DND-41 (cell line): ENCODE results near the gene PDE4B.

ENCODE experiments used
- ATAC-seq: fragments of 200-7000 bp; cut with Tn5 transposase; 3 replicates; pipeline ENCODE4 v1.9.1; 2021; ENCODE audit warnings: low read depth; ENCODE audit not compliant: insufficient read depth
- DNase-seq: peaks from one replicate; pipeline ENCODE4 v3.0.0-alpha.2; 2020
- H2AFZ ChIP-seq: 2 replicates; pipeline ENCODE4 v1.6.0; 2012; ENCODE audit warnings: low read depth, low read length
- H3K27ac ChIP-seq: 2 replicates; pipeline ENCODE4 v1.5.1; 2012; ENCODE audit warnings: low read length, inconsistent platforms
- H3K27me3 ChIP-seq: fragments of 200-600 bp; sonication (generic); 2 replicates; pipeline ENCODE4 v1.6.0; 2012; ENCODE audit warnings: low read length, mild to moderate bottlenecking, inconsistent platforms; ENCODE audit not compliant: insufficient read depth, poor library complexity
- H3K36me3 ChIP-seq: 2 replicates; pipeline ENCODE4 v1.5.1; 2012; ENCODE audit warnings: low read length, inconsistent platforms; ENCODE audit not compliant: insufficient read depth
- H3K4me1 ChIP-seq: 2 replicates; pipeline ENCODE4 v1.5.1; 2012; ENCODE audit warnings: mild to moderate bottlenecking, low read length; ENCODE audit not compliant: insufficient read depth
- H3K4me2 ChIP-seq: 2 replicates; pipeline ENCODE4 v1.6.0; 2012; ENCODE audit warnings: mild to moderate bottlenecking, moderate library complexity, low read length, inconsistent platforms; ENCODE audit not compliant: insufficient read depth
- H3K4me3 ChIP-seq, 2 experiments: fragments of 200-600 bp in 1 of 2; shearing (Covaris generic) in 1 of 2; 2 replicates each; pipeline ENCODE4 v1.5.1; 2012 to 2016; ENCODE audit warnings: inconsistent platforms in 2 of 2, low read length in 2 of 2, mild to moderate bottlenecking in 2 of 2, low read depth in 1 of 2, moderate library complexity in 1 of 2
- H3K79me2 ChIP-seq: 2 replicates; pipeline ENCODE4 v1.6.0; 2012; ENCODE audit warnings: low read length, inconsistent platforms; ENCODE audit not compliant: insufficient read depth
- H3K9ac ChIP-seq: 2 replicates; pipeline ENCODE4 v1.6.0; 2012; ENCODE audit warnings: low read depth, mild to moderate bottlenecking, inconsistent platforms, low read length, moderate library complexity
- H3K9me3 ChIP-seq: 2 replicates; pipeline ENCODE4 v1.5.1; 2012; ENCODE audit warnings: low read length, moderate library complexity, mild to moderate bottlenecking, inconsistent platforms; ENCODE audit not compliant: insufficient read depth, severe bottlenecking
- H4K20me1 ChIP-seq: 2 replicates; pipeline ENCODE4 v1.6.0; 2012; ENCODE audit warnings: low read length; ENCODE audit not compliant: insufficient read depth
- EZH2 ChIP-seq: IDR thresholded peaks from 3 replicates; pipeline ENCODE4 v1.6.1; 2012; ENCODE audit warnings: borderline replicate concordance, low read depth, mild to moderate bottlenecking, moderate library complexity, low read length, inconsistent platforms; ENCODE audit not compliant: severe bottlenecking
- TF ChIP-seq, protein P1 (sequence below): IDR thresholded peaks from 2 replicates; pipeline ENCODE4 v1.5.1; 2012; ENCODE audit warnings: borderline replicate concordance, low read length, moderate library complexity, mild to moderate bottlenecking; ENCODE audit not compliant: poor library complexity, severe bottlenecking; ENCODE audit errors: extremely low read depth

The PDE4B gene

DNA sequence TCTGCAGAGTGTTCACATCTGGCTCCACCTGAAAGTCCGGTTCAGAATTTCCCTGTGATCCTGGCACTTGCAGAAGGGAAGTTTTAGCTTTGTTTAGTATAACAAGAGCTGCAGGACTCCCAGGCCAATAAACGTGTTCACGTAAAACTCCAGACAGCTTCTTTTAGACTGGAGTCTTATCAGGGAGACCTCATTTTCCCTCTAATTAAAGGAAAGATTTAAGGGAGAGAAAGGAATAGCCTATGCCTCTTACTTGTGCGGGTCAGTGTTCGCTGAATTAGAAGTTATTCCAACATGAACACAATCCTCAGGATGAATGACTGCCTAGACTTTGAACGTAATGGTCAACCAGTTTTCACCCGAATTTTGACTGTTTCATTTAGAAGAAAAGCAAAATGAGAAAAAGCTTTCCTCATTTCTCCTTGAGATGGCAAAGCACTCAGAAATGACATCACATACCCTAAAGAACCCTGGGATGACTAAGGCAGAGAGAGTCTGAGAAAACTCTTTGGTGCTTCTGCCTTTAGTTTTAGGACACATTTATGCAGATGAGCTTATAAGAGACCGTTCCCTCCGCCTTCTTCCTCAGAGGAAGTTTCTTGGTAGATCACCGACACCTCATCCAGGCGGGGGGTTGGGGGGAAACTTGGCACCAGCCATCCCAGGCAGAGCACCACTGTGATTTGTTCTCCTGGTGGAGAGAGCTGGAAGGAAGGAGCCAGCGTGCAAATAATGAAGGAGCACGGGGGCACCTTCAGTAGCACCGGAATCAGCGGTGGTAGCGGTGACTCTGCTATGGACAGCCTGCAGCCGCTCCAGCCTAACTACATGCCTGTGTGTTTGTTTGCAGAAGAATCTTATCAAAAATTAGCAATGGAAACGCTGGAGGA is 539.2 kb downstream of the PDE4B start:
- H3K4me2 ChIP-seq, result no peak overlapping the region
- H2AFZ ChIP-seq, result no peak overlapping the region
- ATAC-seq (no peak), DNase-seq (no peak)
- TF ChIP-seq, protein P1, sequence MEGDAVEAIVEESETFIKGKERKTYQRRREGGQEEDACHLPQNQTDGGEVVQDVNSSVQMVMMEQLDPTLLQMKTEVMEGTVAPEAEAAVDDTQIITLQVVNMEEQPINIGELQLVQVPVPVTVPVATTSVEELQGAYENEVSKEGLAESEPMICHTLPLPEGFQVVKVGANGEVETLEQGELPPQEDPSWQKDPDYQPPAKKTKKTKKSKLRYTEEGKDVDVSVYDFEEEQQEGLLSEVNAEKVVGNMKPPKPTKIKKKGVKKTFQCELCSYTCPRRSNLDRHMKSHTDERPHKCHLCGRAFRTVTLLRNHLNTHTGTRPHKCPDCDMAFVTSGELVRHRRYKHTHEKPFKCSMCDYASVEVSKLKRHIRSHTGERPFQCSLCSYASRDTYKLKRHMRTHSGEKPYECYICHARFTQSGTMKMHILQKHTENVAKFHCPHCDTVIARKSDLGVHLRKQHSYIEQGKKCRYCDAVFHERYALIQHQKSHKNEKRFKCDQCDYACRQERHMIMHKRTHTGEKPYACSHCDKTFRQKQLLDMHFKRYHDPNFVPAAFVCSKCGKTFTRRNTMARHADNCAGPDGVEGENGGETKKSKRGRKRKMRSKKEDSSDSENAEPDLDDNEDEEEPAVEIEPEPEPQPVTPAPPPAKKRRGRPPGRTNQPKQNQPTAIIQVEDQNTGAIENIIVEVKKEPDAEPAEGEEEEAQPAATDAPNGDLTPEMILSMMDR, result no peak
- no peak overlapping the region for H3K27ac ChIP-seq
- no peak overlapping the region for H3K9ac ChIP-seq
- H3K36me3 ChIP-seq, result no peaks in the 10 kb centered on the region
- no peaks in the 10 kb centered on the region for H3K79me2 ChIP-seq
- H3K4me3 ChIP-seq, result no peak overlapping the region
- peaks cover 27% of the 10 kb centered on the region for H3K27me3 ChIP-seq
- H4K20me1 ChIP-seq, result no peaks in the 10 kb centered on the region
- no peaks in the 10 kb centered on the region for H3K9me3 ChIP-seq
- H3K4me1 ChIP-seq, result peaks cover 23% of the 10 kb centered on the region

DNA sequence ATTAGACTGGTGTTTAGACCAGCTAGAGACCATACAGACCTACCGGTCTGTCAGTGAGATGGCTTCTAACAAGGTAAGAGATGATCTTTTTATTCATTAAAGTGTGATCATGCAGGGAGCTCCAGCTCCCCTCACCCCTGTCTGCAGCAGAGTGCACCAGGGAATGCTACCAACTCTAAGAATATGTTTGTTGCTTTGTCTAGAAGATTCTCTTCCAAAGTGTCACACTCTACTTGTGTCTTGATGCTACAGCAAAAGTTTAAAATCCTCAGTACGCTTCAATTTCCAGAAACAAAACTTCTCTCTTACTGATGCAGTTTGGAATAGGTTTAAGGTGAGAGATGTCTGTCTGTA is 539.8 kb downstream of the PDE4B start:
- Histone ChIP-seq H4K20me1 (no peaks in the 10 kb centered on the region), H3K4me3 (no peak overlapping the region), H3K36me3 (no peaks in the 10 kb centered on the region), H3K9me3 (no peaks in the 10 kb centered on the region), H3K27me3 (peaks cover 27% of the 10 kb centered on the region), H3K4me1 (peaks cover 23% of the 10 kb centered on the region), H3K27ac (no peak overlapping the region), H3K79me2 (no peaks in the 10 kb centered on the region), H3K9ac (no peak overlapping the region), H2AFZ (no peak overlapping the region), H3K4me2 (no peak overlapping the region)
- no peak for TF ChIP-seq EZH2
- TF ChIP-seq, protein P1, result no peak
- DNase-seq (no peak), ATAC-seq (no peak)

DNA sequence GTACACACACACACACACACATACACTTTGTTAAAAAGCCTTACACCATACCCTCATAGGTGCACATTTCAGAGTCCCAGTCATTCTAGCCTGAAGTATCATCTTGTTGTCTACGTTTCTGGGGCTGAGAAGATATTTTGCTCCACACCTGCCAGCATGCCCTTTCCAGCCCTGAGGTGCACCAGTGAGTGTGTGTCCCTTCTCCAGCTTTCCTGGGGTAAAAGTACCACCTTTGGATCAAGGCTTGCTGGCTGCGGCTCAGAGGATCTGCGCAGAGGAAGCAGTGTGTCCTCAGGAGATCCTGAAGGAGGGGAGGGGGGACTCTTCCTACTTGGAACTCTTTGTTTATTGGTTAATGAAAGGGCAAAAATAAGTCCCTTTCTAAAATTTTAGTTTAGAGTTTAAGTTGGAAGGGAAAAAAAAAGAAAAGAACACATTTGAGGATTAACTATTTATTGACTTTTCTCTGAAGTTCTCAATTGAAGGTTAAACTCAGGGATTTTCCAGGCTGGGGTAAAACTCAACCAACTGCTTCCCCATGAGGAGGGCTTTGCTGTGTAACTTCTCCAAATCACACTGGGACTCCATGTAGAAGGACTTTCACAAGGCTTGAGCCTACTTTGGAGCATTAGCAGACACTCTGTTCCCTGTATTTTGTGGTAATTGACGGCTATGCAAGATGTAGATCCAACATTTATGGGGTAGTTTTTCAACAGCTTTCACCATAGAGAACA is 540.9 kb downstream of the PDE4B start:
- DNase-seq (no peak), ATAC-seq (no peak)
- Histone ChIP-seq H3K4me3 (no peak overlapping the region), H4K20me1 (no peaks in the 10 kb centered on the region), H2AFZ (no peak overlapping the region), H3K36me3 (no peaks in the 10 kb centered on the region), H3K4me2 (no peak overlapping the region), H3K27ac (no peak overlapping the region), H3K9ac (no peak overlapping the region), H3K4me1 (peaks cover 23% of the 10 kb centered on the region), H3K27me3 (peaks cover 24% of the 10 kb centered on the region), H3K9me3 (no peaks in the 10 kb centered on the region), H3K79me2 (no peaks in the 10 kb centered on the region)
- TF ChIP-seq EZH2, result no peak
- TF ChIP-seq, protein P1, result no peak
